WERI-Rb-1 (cell line): Measurements from ENCODE around the gene TBPL2.
A peak's percentile ranks its signal among the peaks of the same experiment; 100 is the strongest.

Experiments
- DNase-seq: peaks from one replicate; pipeline ENCODE4 v3.0.0-alpha.2; 2020
- H3K27ac ChIP-seq: fragments of 250-450 bp; sonication (Bioruptor Pico); 2 replicates; pipeline ENCODE4 v1.5.1; 2020; ENCODE audit warnings: mild to moderate bottlenecking, moderate library complexity
- H3K27me3 ChIP-seq: fragments of 250-450 bp; sonication (Bioruptor Pico); 2 replicates; pipeline ENCODE4 v1.5.1; 2021; ENCODE audit warnings: mild to moderate bottlenecking, low read depth, moderate library complexity; ENCODE audit not compliant: insufficient read depth, severe bottlenecking
- H3K36me3 ChIP-seq: fragments of 250-450 bp; sonication (Bioruptor Pico); 2 replicates; pipeline ENCODE4 v1.5.1; 2020; ENCODE audit warnings: mild to moderate bottlenecking, moderate library complexity
- H3K4me3 ChIP-seq: 2 replicates; pipeline ENCODE4 v1.5.1; 2011; ENCODE audit warnings: low read depth, mild to moderate bottlenecking, control low read depth, low read length
- H3K9me3 ChIP-seq: fragments of 250-450 bp; sonication (Bioruptor Pico); 2 replicates; pipeline ENCODE4 v1.5.1; 2021; ENCODE audit warnings: mild to moderate bottlenecking, moderate library complexity; ENCODE audit not compliant: severe bottlenecking
- TF ChIP-seq, protein P1 (sequence below): IDR thresholded peaks from 2 replicates; pipeline ENCODE4 v1.5.1; 2011; ENCODE audit warnings: low read depth, mild to moderate bottlenecking, control low read depth, inconsistent platforms, low read length

TBPL2 gene

DNA sequence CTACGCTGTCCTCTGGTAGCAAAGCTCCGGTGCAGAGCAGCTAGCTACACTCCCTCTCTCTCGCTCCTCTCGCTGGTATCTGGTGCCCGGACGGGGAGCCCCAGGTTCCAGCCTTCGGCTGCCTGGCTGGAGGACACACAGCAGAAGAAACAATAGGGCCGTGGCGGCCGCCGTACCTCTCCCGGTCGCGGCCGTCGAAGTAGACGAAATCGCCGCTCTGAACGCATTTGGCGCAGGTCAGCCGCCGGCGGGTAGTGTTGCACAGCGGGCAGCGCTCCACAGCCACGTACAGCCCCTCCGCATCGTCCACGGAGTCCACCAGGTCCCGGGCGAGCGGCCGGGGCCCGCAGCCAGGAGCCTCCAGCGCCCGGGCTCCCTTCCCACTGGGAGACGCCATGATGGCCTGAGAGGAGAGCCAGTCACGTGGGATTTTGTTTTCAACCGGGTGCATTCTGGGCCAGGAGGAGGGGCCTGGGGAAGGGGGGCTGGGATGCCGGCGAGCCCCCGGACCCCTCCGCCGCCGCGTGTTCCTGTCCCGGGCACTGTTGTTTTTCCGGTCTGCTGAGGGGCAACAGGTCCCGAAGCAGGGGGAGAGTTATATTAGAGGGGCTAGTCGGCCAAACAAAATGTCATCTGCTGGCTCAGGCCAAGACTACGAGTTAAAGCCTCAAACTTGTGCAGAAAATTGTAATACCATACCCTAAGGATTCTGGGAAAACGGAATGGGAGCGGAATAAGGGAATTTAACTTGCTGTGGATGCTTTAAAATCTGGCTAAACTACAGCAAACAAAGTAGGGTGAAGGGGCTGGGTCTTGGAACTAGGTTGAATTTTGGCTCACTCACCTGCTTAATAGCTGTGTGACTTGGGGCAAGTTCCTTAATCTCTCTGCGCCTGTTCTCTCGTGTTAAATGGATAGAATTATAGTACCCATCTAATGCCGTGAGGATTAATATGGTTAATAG, 28.7 kb downstream of the TBPL2 start, which contains the start of gene ATG14:
ATG14 (minus strand) TSS at position 405 of the 964 bp plus-strand sequence; CDS start at position 397, 8 bp downstream.
- Histone ChIP-seq H3K27ac (peak within 1 kb of the TSS; percentile 76), H3K27me3 (no peaks in the 10 kb centered on the region), H3K4me3 (peak within 1 kb of the TSS; percentile 94), H3K36me3 (no peaks in the 10 kb centered on the region; the same call in none of the 2 replicates), H3K9me3 (no peaks in the 10 kb centered on the region)
- DNase-seq: peak; percentile 87
- TF ChIP-seq, protein P1, sequence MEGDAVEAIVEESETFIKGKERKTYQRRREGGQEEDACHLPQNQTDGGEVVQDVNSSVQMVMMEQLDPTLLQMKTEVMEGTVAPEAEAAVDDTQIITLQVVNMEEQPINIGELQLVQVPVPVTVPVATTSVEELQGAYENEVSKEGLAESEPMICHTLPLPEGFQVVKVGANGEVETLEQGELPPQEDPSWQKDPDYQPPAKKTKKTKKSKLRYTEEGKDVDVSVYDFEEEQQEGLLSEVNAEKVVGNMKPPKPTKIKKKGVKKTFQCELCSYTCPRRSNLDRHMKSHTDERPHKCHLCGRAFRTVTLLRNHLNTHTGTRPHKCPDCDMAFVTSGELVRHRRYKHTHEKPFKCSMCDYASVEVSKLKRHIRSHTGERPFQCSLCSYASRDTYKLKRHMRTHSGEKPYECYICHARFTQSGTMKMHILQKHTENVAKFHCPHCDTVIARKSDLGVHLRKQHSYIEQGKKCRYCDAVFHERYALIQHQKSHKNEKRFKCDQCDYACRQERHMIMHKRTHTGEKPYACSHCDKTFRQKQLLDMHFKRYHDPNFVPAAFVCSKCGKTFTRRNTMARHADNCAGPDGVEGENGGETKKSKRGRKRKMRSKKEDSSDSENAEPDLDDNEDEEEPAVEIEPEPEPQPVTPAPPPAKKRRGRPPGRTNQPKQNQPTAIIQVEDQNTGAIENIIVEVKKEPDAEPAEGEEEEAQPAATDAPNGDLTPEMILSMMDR: no peak

GRCh38 chr14:55410876-55411275, 29.5 kb downstream of the TBPL2 start:
- DNase-seq: no peak
- Histone ChIP-seq H3K27ac (peak overlapping the region; percentile 76; the same call in 1 of the 2 replicates), H3K36me3 (no peaks in the 10 kb centered on the region; the same call in none of the 2 replicates), H3K9me3 (no peaks in the 10 kb centered on the region), H3K27me3 (no peaks in the 10 kb centered on the region), H3K4me3 (peak overlapping the region; percentile 94)
- TF ChIP-seq, protein P1: no peak

- TF ChIP-seq, protein P1: no peak
- no peaks in the 10 kb centered on the region for H3K27me3 ChIP-seq
These were observed 36.1 kb downstream of the TBPL2 start for GRCh38 chr14:55404173-55404854.

GRCh38 chr14:55401751-55402150, 38.7 kb downstream of the TBPL2 start:
- no peak for DNase-seq
- Histone ChIP-seq H3K9me3 (no peaks in the 10 kb centered on the region), H3K36me3 (no peaks in the 10 kb centered on the region), H3K27me3 (no peaks in the 10 kb centered on the region), H3K27ac (no peak overlapping the region), H3K4me3 (no peak overlapping the region)
- TF ChIP-seq, protein P1: no peak

More at GRCh38 chr14:55404173-55404854, 36.1 kb downstream of the TBPL2 start:
- Histone ChIP-seq H3K4me3 (no peak overlapping the region), H3K9me3 (no peaks in the 10 kb centered on the region), H3K36me3 (no peaks in the 10 kb centered on the region), H3K27ac (no peak overlapping the region)
- no peak for DNase-seq

DNA sequence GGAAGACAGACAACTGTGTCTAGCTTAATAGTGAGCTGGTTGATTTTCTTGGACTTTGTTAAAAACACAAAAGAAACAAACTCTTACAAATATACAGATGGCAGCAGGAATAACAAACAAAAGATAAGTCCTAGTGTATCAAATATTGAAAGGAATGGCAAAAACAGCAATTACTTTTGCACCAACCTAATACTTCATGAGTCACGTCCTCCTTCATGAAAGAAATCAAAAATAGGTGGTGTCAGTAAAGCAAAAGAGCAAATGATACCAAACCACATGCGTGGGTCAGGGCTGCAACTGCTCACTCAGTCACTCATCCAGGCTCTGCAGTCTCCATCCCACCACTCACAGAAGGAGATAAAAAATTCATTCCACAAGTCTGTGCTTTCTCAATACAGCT, 40.6 kb downstream of the TBPL2 start:
- no peak overlapping the region for H3K27ac ChIP-seq
- no peaks in the 10 kb centered on the region for H3K27me3 ChIP-seq
- H3K9me3 ChIP-seq: no peaks in the 10 kb centered on the region
- no peaks in the 10 kb centered on the region; the same call in 1 of the 2 replicates for H3K36me3 ChIP-seq
- no peak for DNase-seq
- TF ChIP-seq, protein P1: no peak
- no peak overlapping the region for H3K4me3 ChIP-seq
